ENCODE measurements around the gene CHCHD3.

The CHCHD3 gene

DNA sequence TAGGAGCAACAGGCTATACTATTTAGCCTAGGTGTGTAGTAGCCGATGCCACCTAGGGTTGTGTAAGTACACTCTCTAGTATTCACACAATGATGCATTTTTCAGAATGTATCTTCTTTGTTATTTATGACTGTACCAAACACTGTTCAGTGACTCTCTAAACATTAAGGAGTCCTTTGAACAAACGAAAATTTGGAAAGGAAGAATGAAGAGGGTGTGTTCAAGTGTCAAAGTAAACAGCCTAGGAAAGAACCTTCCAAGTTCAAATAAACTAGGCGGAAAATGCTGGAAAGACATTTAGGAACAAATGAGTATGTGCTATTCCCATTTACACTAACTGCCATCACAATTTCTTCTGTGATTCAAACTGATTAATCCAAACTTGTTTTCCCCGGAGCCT lies 142.4 kb downstream of the CHCHD3 start:
- Mint-ChIP-seq H3K36me3 (ENCODE audit: low read depth) (peaks cover 4% of the 10 kb centered on the region), H3K27me3 (ENCODE audit: low read depth) (peaks cover 4% of the 10 kb centered on the region), H3K9me3 (no peaks in the 10 kb centered on the region), H3K4me3 (no peak overlapping the region), H3K27ac (no peak overlapping the region), H3K4me1 (no peaks in the 10 kb centered on the region)
- TF ChIP-seq, protein P1, sequence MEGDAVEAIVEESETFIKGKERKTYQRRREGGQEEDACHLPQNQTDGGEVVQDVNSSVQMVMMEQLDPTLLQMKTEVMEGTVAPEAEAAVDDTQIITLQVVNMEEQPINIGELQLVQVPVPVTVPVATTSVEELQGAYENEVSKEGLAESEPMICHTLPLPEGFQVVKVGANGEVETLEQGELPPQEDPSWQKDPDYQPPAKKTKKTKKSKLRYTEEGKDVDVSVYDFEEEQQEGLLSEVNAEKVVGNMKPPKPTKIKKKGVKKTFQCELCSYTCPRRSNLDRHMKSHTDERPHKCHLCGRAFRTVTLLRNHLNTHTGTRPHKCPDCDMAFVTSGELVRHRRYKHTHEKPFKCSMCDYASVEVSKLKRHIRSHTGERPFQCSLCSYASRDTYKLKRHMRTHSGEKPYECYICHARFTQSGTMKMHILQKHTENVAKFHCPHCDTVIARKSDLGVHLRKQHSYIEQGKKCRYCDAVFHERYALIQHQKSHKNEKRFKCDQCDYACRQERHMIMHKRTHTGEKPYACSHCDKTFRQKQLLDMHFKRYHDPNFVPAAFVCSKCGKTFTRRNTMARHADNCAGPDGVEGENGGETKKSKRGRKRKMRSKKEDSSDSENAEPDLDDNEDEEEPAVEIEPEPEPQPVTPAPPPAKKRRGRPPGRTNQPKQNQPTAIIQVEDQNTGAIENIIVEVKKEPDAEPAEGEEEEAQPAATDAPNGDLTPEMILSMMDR (IDR thresholded peaks at IDR 0.05; ENCODE audit: unreplicated experiment in 3 of 3) = no peak

DNA sequence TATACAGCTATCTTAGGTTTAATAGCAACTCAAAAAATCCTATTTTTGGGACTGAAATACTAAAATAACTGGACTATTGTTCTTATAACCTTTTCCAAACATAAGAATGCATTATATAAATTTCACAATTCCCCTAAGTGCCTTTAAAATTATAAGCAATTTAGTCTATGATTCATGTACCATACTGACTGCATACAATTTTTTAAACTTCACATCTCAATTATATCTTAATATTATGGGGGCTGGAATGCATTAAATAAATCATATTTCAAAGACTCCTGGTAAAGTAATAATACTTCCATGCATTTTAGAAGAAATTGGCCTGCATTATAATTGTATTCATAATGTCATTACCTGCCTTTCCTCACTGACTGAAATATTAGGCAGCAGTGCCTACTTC lies 144.6 kb downstream of the CHCHD3 start:
- Mint-ChIP-seq H3K4me1 (no peaks in the 10 kb centered on the region), H3K27me3 (ENCODE audit: low read depth) (peaks cover 4% of the 10 kb centered on the region), H3K27ac (no peak overlapping the region), H3K9me3 (no peaks in the 10 kb centered on the region), H3K4me3 (no peak overlapping the region), H3K36me3 (ENCODE audit: low read depth) (peaks cover 6% of the 10 kb centered on the region)
- TF ChIP-seq, protein P1 (IDR thresholded peaks at IDR 0.05; ENCODE audit: unreplicated experiment in 3 of 3) = no peak

DNA sequence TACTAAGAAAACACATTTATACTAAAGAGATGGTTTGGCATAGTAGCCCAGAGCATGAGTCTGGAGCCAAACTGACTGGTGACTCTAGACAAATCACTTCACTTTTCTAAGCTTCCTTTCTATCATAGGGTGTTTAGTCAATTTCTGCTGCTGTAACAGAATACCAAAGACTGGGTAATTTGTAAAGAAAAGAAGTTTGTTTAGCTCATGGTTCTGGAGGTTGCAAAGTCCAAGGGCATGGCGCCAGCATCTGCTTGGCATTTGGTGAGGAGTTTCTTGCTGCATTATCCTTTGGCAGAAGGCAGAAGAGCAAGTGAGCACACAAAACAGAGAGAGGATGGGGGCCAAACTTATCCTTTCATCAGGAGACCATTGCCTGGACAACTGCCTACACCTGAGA lies 146.3 kb downstream of the CHCHD3 start:
- TF ChIP-seq, protein P1 (IDR thresholded peaks at IDR 0.05; ENCODE audit: unreplicated experiment in 3 of 3) = no peak
- no peak overlapping the region for H3K4me3 Mint-ChIP-seq
- no peaks in the 10 kb centered on the region for H3K9me3 Mint-ChIP-seq
- H3K27ac Mint-ChIP-seq = no peak overlapping the region
- no peaks in the 10 kb centered on the region for H3K4me1 Mint-ChIP-seq
- H3K27me3 Mint-ChIP-seq (ENCODE audit: low read depth) = peaks cover 4% of the 10 kb centered on the region
- peaks cover 8% of the 10 kb centered on the region for H3K36me3 Mint-ChIP-seq (ENCODE audit: low read depth)

DNA sequence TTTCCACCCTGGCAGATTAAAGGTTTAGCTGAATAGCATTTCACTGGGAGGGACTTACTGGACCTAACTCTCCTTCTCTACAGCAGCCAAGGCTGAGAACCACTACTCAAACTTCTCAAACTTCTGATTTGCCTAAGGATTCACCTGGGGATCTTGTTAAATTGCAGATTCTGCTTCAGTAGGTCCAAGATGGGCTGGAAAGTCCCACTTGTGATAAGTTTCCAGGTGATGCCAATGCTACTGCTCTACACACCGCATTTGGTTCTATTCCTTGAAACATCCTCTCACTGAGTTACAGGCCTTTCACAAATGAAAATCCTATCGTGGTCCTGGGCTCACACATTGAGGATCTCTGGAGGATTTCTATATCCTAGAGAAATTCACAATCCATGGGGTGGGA lies 147.9 kb downstream of the CHCHD3 start:
- Mint-ChIP-seq H3K27me3 (ENCODE audit: low read depth) (peaks cover 4% of the 10 kb centered on the region), H3K36me3 (ENCODE audit: low read depth) (peaks cover 11% of the 10 kb centered on the region), H3K4me3 (no peak overlapping the region), H3K27ac (no peak overlapping the region), H3K4me1 (peaks cover 5% of the 10 kb centered on the region), H3K9me3 (no peaks in the 10 kb centered on the region)
- TF ChIP-seq, protein P1 (IDR thresholded peaks at IDR 0.05; ENCODE audit: unreplicated experiment in 3 of 3) = no peak

DNA sequence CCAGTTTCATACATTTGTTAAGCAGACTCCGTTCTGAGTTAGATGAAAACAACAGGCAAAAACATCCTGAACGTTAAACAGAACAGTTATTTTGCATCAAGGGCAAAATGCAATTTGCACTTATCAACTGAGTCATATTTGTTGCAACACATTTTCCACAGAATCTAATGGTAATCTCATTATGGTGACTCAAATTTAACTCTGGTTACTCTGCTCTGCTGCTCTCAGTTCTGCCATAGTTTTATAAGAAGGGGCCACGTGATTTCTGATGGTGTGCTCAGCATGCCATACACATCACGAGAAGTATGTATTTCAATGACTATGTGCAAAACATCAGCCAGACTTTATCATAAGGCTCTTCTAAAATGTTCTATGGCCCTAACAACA lies 148.8 kb downstream of the CHCHD3 start:
- TF ChIP-seq, protein P1 (IDR thresholded peaks at IDR 0.05; ENCODE audit: unreplicated experiment in 3 of 3) = no peak
- no peaks in the 10 kb centered on the region for H3K9me3 Mint-ChIP-seq
- no peak overlapping the region for H3K4me3 Mint-ChIP-seq
- H3K27me3 Mint-ChIP-seq (ENCODE audit: low read depth) = no peaks in the 10 kb centered on the region
- no peak overlapping the region for H3K27ac Mint-ChIP-seq
- peaks cover 14% of the 10 kb centered on the region for H3K36me3 Mint-ChIP-seq (ENCODE audit: low read depth)
- H3K4me1 Mint-ChIP-seq = peaks cover 5% of the 10 kb centered on the region

DNA sequence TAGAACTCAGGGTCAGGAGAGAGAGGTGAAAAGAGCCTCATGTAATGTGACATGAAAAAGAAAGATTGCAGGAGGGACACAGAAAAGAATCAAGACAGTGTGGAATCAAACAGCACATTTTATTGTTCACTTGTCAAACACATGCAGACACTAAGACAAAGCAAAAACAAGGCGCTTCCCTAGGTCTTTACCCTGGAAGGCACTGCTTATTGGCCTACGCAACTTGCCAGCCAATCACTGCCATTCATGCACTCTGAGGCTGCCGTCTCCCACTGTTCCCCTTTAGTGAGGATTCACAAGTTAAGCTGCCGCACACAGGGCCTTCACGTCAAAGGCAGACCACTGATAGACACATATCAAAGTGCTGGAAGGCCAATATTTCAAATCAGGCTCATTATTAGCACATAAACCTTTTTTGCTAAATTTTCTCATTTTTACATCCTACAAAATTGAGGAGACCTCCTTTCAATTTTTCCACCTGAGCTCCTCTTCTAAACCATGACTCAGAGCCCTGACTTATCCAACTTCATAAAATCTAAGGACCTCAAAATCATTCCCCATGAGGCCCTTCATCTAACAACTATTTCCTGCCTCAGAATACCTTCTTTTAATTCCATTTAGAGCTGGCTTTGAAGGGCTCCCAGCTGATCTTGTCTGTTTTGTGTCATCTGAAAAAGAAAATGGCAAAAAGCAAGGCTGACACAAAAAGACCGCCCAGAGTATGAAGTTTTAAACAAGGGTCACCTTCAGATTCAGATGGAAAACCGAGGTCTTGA lies 149.4 kb downstream of the CHCHD3 start:
- Mint-ChIP-seq H3K4me1 (peaks cover 5% of the 10 kb centered on the region), H3K4me3 (no peak overlapping the region), H3K9me3 (no peaks in the 10 kb centered on the region), H3K27me3 (ENCODE audit: low read depth) (no peaks in the 10 kb centered on the region), H3K36me3 (ENCODE audit: low read depth) (peaks cover 14% of the 10 kb centered on the region), H3K27ac (no peak overlapping the region)
- TF ChIP-seq, protein P1 (IDR thresholded peaks at IDR 0.05; ENCODE audit: unreplicated experiment in 3 of 3) = no peak

Data from nephron (organoid).